OCI-LY7 (cell line): ENCODE results near the gene FREY1. TPM values are rescaled to one million over a fixed set of nuclear protein-coding genes. Genes with fewer than 3 reads are reported as not detected.

Source experiments
- BruUV-seq: library from RNA; stranded (reverse); fragments of 400-500 nt; replicated peaks from 2 replicates; lab custom pipeline; 2021; lab: Mats Ljungman, UMichigan
- CTCF ChIA-PET: fragments of 300-600 bp; sonication (Branson Sonifier 250); formaldehyde crosslinking; loops from one replicate; lab custom pipeline; 2022; ENCODE audit warnings: antibody characterized with exemption; ENCODE audit not compliant: unreplicated experiment; lab: Charles Lee
- POLR2A ChIA-PET: fragments of 300-600 bp; sonication (Branson Sonifier 250); formaldehyde crosslinking; loops from one replicate; lab custom pipeline; 2022; ENCODE audit warnings: antibody characterized with exemption; lab: Charles Lee
- DNase-seq: peaks from one replicate; pipeline ENCODE4 v3.0.0-alpha.2; 2015; ENCODE audit warnings: low spot score
- H2AFZ ChIP-seq: fragments of 200-600 bp; sonication (generic), shearing (Covaris generic); 2 replicates; pipeline ENCODE4 v1.6.1; 2014; ENCODE audit warnings: mild to moderate bottlenecking, antibody characterized with exemption, low read length, moderate library complexity
- H3K27ac ChIP-seq: fragments of 200-600 bp; sonication (generic); 2 replicates; pipeline ENCODE4 v1.5.1; 2014; ENCODE audit warnings: mixed run types, low read depth, mild to moderate bottlenecking, moderate library complexity, low read length, inconsistent platforms; ENCODE audit not compliant: poor library complexity, severe bottlenecking
- H3K36me3 ChIP-seq: fragments of 200-600 bp; sonication (generic); 2 replicates; pipeline ENCODE4 v1.6.1; 2014; ENCODE audit warnings: mild to moderate bottlenecking, antibody characterized with exemption, low read length, moderate library complexity, mixed read lengths; ENCODE audit not compliant: insufficient read depth
- H3K4me1 ChIP-seq: fragments of 200-600 bp; sonication (generic); 2 replicates; pipeline ENCODE4 v1.5.1; 2014; ENCODE audit warnings: mild to moderate bottlenecking, low read length; ENCODE audit not compliant: insufficient read depth, poor library complexity, severe bottlenecking
- H3K4me2 ChIP-seq: fragments of 200-600 bp; sonication (generic); 2 replicates; pipeline ENCODE4 v1.6.1; 2014; ENCODE audit warnings: mild to moderate bottlenecking, low read length
- H3K4me3 ChIP-seq: fragments of 200-600 bp; sonication (generic); 2 replicates; pipeline ENCODE4 v1.5.1; 2014; ENCODE audit warnings: mild to moderate bottlenecking, low read depth, low read length; ENCODE audit not compliant: poor library complexity, severe bottlenecking
- H3K79me2 ChIP-seq: fragments of 200-600 bp; sonication (generic); 2 replicates; pipeline ENCODE4 v1.6.1; 2016; ENCODE audit warnings: low read depth, mild to moderate bottlenecking, low read length, moderate library complexity, mixed read lengths; ENCODE audit not compliant: insufficient read depth
- H3K9me2 ChIP-seq: fragments of 200-600 bp; sonication (generic); 2 replicates; pipeline ENCODE4 v1.6.1; 2016; ENCODE audit warnings: mild to moderate bottlenecking, low read length, mixed read lengths; ENCODE audit not compliant: insufficient read depth
- H3K9me3 ChIP-seq: fragments of 200-600 bp; sonication (generic); 2 replicates; pipeline ENCODE4 v1.6.1; 2014; ENCODE audit warnings: mild to moderate bottlenecking, mixed run types, low read length, mixed read lengths
- H4K20me1 ChIP-seq: fragments of 200-600 bp; sonication (generic); 2 replicates; pipeline ENCODE4 v1.6.1; 2014; ENCODE audit warnings: mild to moderate bottlenecking, antibody characterized with exemption, low read length, moderate library complexity, mixed read lengths; ENCODE audit not compliant: insufficient read depth
- EZH2phosphoT487 ChIP-seq: fragments of 200-600 bp; sonication (generic); IDR thresholded peaks from 2 replicates; pipeline ENCODE4 v1.6.1; 2018; ENCODE audit warnings: low read depth, borderline replicate concordance, mild to moderate bottlenecking, mixed run types, antibody characterized with exemption, low read length, moderate library complexity, mixed read lengths
- intact Hi-C: fragments of 100-400 bp; cut with micrococcal nuclease; formaldehyde crosslinking; loops from one replicate; pipeline ENCODE4 v1.10.0; 2022; ENCODE audit not compliant: unreplicated experiment
- total RNA-seq, 2 experiments: library from RNA; depleted of rRNA in 1 of 2; stranded (reverse); fragments of >200 nt in 1 of 2; shearing (Covaris generic) in 1 of 2; gene quantifications; 2 replicates each; pipeline ENCODE4 v1.2.3, GENCODE V29; 2014 to 2022
- TF ChIP-seq, protein P1 (sequence below): fragments of 200-600 bp; sonication (generic); conservative IDR thresholded peaks from 2 replicates; pipeline ENCODE4 v1.5.1; 2014; ENCODE audit warnings: mild to moderate bottlenecking, antibody characterized with exemption, low read length, moderate library complexity, mixed read lengths

The FREY1 gene
- total RNA-seq, 2 experiments from 2014 or later: 3.3 to 3.7 TPM

DNA sequence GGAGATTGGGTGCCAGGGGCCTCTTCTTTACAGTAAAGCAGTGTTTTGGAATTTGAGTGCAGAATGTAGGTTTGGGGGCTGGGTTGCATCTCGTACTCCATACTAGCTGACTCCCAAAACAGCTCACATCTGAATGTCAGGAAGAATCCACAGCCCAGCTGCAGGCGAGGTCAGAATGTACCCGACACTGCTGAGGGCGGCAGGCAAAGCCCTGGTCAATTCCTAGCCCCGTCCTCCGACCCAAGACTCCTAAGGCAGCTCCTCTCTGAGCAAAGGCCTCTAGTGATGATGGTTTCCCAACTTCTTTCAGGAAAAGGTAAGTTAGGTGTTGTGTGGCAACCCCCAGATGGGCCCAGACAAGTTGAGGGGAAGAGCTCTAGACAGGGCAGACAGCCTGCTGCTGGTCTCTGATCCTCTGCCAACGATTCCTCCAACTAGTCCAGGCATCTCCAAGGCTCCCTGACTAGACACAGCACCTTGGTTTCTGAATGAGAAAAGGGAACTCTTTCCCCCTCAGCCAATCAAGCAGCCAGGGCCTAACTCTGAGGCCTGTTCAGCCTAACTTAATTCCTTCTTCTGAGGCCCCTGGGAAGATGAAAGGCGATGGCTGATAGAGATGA is 24.0 kb upstream of the FREY1 start:
- H3K9me3 ChIP-seq: no peaks in the 10 kb centered on the region
- CTCF ChIA-PET: interaction anchor here (0.6 to 1.7 kb wide), 2 partner anchors 13 to 83 kb away, joined by 7 to 10 read pairs; no protein-coding TSS in a partner anchor
- no peaks in the 10 kb centered on the region for H3K9me2 ChIP-seq
- intact Hi-C loops: loop anchor here (1.0 to 2.0 kb wide), 3 partner anchors 13 to 190 kb away; partner anchors contain the start of gene PHF21A
- TF ChIP-seq EZH2phosphoT487: no peak
- TF ChIP-seq, protein P1, sequence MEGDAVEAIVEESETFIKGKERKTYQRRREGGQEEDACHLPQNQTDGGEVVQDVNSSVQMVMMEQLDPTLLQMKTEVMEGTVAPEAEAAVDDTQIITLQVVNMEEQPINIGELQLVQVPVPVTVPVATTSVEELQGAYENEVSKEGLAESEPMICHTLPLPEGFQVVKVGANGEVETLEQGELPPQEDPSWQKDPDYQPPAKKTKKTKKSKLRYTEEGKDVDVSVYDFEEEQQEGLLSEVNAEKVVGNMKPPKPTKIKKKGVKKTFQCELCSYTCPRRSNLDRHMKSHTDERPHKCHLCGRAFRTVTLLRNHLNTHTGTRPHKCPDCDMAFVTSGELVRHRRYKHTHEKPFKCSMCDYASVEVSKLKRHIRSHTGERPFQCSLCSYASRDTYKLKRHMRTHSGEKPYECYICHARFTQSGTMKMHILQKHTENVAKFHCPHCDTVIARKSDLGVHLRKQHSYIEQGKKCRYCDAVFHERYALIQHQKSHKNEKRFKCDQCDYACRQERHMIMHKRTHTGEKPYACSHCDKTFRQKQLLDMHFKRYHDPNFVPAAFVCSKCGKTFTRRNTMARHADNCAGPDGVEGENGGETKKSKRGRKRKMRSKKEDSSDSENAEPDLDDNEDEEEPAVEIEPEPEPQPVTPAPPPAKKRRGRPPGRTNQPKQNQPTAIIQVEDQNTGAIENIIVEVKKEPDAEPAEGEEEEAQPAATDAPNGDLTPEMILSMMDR: no peak
- POLR2A ChIA-PET: interaction anchor here (0.5 to 3.1 kb wide), 7 partner anchors 8 to 1374 kb away, joined by 3 to 33 read pairs (median 4); partner anchors contain the start of gene PEX16
- H3K4me1 ChIP-seq: peaks cover 72% of the 10 kb centered on the region
- H3K79me2 ChIP-seq: peaks cover 19% of the 10 kb centered on the region
- no peaks in the 10 kb centered on the region for H4K20me1 ChIP-seq
- no peak overlapping the region for H2AFZ ChIP-seq
- H3K36me3 ChIP-seq: peaks cover 26% of the 10 kb centered on the region
- BruUV-seq: no TSS peak
- DNase-seq: no peak
- peak overlapping the region; percentile 86 for H3K4me2 ChIP-seq
- peak overlapping the region; percentile 95 for H3K27ac ChIP-seq
- peak overlapping the region; percentile 72 for H3K4me3 ChIP-seq

DNA sequence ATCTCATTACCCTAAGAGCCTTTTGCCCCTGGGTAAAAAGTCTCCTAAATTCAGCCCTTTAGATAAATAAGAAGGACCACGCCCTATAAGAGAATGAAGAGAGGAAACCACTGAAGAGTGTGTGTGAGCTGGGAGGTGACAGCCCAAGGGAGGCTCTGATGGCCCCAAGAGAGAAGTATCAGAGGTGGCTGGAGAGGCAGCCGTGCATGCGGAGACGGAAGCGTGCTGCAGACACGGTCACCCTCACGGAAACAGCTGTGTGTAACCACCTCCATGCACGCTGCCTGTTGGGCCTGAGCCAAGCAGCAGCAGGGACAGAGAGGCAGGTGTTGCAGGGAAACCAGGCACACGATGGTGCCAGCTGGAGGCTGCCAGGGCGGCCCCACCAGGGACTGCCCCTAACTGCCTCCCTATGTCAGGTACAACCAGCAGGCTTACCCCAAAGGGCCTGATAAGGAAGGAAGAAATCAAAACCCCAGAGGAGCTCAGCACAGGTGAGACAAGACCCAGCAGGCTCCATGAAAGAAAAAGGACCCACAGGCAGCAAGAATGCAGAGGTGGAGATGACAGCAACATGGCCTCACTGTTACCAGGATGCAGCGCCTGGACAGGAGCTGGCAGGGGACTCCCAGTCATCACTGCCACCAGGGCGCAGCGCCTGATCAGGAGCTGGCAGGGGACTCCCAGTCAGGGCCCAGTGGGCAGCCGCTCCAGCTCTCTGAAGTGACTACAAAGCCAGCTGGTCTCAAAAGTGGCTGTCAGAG is 23.1 kb upstream of the FREY1 start:
- H4K20me1 ChIP-seq: no peaks in the 10 kb centered on the region
- ChIA-PET POLR2A (interaction anchor here (0.5 to 3.1 kb wide), 6 partner anchors 9 to 76 kb away, joined by 3 to 33 read pairs (median 4); partner anchors contain the start of gene PEX16), CTCF (interaction anchor here (0.6 to 1.7 kb wide), 4 partner anchors 12 to 420 kb away, joined by 3 to 10 read pairs (median 7); no protein-coding TSS in a partner anchor)
- intact Hi-C loops: loop anchor here (1.0 to 2.0 kb wide), 3 partner anchors 12 to 191 kb away; partner anchors contain the start of gene PHF21A
- no peaks in the 10 kb centered on the region for H3K9me3 ChIP-seq
- peaks cover 63% of the 10 kb centered on the region for H3K4me1 ChIP-seq
- peaks cover 19% of the 10 kb centered on the region for H3K79me2 ChIP-seq
- BruUV-seq: no TSS peak
- H3K36me3 ChIP-seq: peaks cover 18% of the 10 kb centered on the region
- peak overlapping the region; percentile 72 for H3K4me3 ChIP-seq
- no peak for TF ChIP-seq EZH2phosphoT487
- TF ChIP-seq, protein P1: no peak
- H3K9me2 ChIP-seq: no peaks in the 10 kb centered on the region
- DNase-seq: peak; percentile 96
- peak overlapping the region; percentile 86 for H3K4me2 ChIP-seq
- peak overlapping the region; percentile 95 for H3K27ac ChIP-seq
- H2AFZ ChIP-seq: no peak overlapping the region
